CD4-positive, alpha-beta T cell treated with Interferon gamma for 1 hour (primary cell): ENCODE results near the gene IQSEC1.
"Not testable (repeated sequence)": the region's sequence is repeated elsewhere in the genome, so short reads cannot be mapped to it uniquely, and the experiment has no call there.

Source experiments
- DNase-seq: peaks from one replicate; pipeline ENCODE4 v3.0.0-alpha.2; 2020

IQSEC1 gene

GRCh38 chr3:12884790-12885582 lies 188.2 kb downstream of the IQSEC1 start:
- DNase-seq: no peak

- DNase-seq: no peak
These were observed 189.0 kb downstream of the IQSEC1 start for GRCh38 chr3:12884186-12884680.

GRCh38 chr3:12882336-12883310 lies 190.6 kb downstream of the IQSEC1 start:
- no peak for DNase-seq

- DNase-seq: not testable (repeated sequence)
These were observed 191.4 kb downstream of the IQSEC1 start for GRCh38 chr3:12881858-12882257.

- no peak for DNase-seq
These were observed 193.9 kb downstream of the IQSEC1 start for GRCh38 chr3:12879191-12879815.

GRCh38 chr3:12878758-12879157 lies 194.5 kb downstream of the IQSEC1 start:
- DNase-seq: not testable (repeated sequence)

GRCh38 chr3:12878141-12878574 lies 195.1 kb downstream of the IQSEC1 start:
- DNase-seq: no peak

- no peak for DNase-seq
These were observed 196.2 kb downstream of the IQSEC1 start for GRCh38 chr3:12877040-12877439.

- DNase-seq: peak; percentile 23
These were observed 197.1 kb downstream of the IQSEC1 start for GRCh38 chr3:12875857-12876836.

- no peak for DNase-seq
These were observed 201.7 kb downstream of the IQSEC1 start for GRCh38 chr3:12871404-12871983.

- peak; percentile 58 for DNase-seq
These were observed 202.3 kb downstream of the IQSEC1 start for GRCh38 chr3:12870942-12871341.

- peak; percentile 28 for DNase-seq
These were observed 204.1 kb downstream of the IQSEC1 start for GRCh38 chr3:12869035-12869621.

- DNase-seq: peak; percentile 59
These were observed 204.9 kb downstream of the IQSEC1 start for GRCh38 chr3:12868039-12869034.

GRCh38 chr3:12866836-12867235 lies 206.4 kb downstream of the IQSEC1 start:
- no peak for DNase-seq

- DNase-seq: no peak
These were observed 208.0 kb downstream of the IQSEC1 start for GRCh38 chr3:12865271-12865670.

GRCh38 chr3:12862387-12862786 lies 210.8 kb downstream of the IQSEC1 start:
- no peak for DNase-seq

GRCh38 chr3:12861611-12862010 lies 211.6 kb downstream of the IQSEC1 start:
- no peak for DNase-seq

- DNase-seq: no peak
These were observed 213.4 kb downstream of the IQSEC1 start for GRCh38 chr3:12859840-12860239.

GRCh38 chr3:12856626-12857025 lies 216.6 kb downstream of the IQSEC1 start:
- DNase-seq: no peak

- DNase-seq: no peak
These were observed 218.7 kb downstream of the IQSEC1 start for GRCh38 chr3:12854565-12854964.
